HG03196 (cell line): ENCODE results near the gene SLC23A1.
"Not testable (repeated sequence)": the region's sequence is repeated elsewhere in the genome, so short reads cannot be mapped to it uniquely, and the experiment has no call there.

Experiments
- ATAC-seq: cut with Tn5 transposase; IDR thresholded peaks from one replicate; pipeline ENCODE4 v1.9.1; 2021; ENCODE audit not compliant: unreplicated experiment

Gene SLC23A1

DNA sequence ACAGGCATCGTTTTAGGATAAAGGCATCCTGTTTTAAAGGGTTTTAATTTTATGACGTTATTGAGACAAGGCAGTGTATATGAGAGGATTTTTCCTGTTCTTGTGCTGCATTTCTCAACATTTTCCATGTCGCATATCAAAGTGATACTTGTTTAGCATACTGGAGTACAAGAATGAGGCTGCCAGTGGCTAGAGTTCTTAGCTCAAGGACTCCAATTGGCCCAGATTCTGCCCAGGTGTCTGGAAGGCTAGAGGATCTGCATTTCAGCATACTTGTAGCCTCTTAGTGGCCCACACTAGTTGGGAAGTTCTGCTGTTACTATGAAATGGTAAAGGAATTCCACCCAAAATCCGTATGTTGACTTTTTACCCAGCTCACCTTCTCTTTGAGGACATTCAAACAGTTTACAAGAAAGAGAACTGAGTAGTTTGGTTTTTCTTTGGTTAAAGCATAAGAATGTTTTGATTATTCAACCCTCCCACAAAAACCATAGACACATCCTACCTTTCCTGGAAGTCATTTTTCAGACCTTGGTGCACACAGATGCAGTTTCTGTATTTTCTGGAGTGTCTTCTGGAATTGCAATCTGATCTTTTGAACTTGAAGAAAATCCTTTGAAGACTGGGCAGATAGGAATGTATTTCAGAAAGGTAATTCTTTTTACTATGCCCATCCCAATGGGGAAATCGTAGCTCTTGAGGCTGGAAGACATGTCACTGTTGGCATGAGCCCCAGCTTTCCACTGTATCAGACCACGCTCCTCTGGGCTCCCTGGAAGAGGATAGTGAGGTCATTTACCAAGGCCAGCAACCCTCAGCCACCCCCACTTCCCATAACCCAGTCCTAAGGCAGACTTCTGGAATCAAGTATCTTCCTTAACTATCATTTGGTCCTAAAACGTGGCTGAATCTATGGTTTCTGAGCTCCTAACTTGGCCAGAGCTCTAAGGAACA is 11.3 kb downstream of the SLC23A1 start:
- ATAC-seq, result no peak

DNA sequence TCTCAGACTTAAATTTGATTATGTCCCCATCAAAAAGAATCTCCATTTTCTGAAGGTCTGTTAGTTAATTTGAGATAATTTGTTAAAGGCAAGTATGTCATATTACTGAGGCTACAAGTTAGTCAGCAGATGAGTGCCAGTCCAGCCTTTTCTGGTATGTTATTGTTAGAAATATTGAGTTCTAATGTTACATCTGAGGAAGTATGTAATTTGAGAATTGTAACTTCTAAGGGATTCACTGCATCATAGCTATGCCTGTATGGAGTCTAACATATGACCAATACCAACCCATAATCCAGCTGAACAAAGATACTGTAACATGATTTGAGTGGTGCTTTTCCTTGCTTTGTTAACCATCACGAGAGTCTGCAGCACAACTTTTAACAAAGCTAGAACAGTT is 13.9 kb downstream of the SLC23A1 start:
- no peak for ATAC-seq

DNA sequence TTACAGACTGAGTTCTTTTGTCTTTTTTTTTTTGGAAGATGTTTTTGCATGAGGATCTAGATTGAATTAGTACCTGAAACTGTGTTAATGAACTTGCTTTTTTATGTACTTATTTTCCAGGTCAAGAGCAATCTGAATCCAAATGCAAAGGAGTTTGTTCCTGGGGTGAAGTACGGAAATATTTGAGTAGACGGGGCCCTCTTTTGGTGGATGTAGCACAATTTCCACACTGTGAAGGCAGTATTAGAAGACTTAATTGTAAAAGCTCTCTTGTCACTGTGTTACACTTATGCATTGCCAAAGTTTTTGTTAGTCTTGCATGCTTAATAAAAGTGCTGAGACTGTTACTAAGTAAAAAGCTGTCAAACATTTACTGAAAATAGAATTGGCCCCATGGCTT is 14.5 kb downstream of the SLC23A1 start:
- ATAC-seq, result no peak

DNA sequence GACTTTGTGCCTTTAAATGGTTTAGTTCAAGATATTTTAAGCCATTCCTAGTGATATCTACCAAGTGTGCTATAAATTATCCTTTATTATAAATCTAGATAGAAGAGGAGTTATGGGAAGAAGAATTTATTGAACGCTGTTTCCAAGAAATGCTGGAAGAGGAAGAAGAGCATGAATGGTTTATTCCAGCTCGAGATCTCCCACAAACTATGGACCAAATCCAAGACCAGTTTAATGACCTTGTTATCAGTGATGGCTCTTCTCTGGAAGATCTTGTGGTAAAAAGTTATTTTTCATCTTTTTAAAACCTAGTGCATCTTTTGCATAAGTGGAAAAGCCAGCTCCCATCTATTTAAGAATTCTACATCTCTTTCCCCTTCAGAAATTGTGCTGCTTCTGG is 18.6 kb downstream of the SLC23A1 start:
- no peak for ATAC-seq

DNA sequence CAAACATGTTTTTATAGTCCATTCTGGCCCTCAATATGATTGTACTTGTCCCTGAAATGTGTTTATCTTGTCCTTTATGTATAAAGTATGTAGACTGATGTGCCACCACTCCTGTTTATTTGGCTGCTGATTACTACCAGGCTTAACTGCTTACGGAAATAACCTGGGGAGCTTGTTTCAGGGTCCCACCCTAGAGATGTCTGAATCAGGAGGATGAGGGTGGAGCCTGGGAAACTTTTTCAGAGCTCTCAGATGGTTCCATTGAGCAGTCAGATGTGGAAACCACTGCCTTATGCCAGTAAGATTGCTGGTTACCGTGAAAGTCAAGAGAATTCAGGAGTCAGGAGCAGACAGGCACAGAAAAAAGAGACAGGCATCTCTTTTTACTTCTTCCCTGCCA is 19.2 kb downstream of the SLC23A1 start:
- no peak for ATAC-seq

DNA sequence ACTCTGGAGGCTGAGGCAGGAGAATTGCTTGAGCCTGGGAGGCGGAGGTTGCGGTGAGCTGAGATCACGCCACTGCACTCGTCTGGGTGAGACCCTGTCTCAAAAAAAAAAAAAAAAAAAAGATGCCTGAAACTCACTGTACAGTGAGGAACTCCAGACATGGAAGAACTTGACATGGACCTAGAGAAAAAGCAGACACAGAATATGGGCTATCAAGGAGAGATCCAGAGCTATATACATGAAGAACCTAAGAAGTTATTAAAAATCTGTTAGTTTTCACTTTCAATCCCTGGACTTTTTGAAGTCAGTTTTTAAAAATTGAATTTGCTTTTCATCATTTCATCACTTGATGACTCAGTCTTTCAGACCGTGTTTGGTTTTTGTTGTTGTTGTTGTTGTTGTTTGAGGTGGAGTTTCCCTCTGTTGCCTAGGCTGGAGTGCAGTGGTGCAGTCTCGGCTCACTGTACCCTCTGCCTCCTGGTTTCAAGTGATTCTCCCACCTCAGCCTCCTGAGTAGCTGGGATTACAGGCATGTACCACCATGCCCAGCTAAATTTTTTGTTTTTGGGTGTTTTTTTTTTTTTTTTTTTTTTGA is 21.2 kb downstream of the SLC23A1 start:
- ATAC-seq, result no peak

DNA sequence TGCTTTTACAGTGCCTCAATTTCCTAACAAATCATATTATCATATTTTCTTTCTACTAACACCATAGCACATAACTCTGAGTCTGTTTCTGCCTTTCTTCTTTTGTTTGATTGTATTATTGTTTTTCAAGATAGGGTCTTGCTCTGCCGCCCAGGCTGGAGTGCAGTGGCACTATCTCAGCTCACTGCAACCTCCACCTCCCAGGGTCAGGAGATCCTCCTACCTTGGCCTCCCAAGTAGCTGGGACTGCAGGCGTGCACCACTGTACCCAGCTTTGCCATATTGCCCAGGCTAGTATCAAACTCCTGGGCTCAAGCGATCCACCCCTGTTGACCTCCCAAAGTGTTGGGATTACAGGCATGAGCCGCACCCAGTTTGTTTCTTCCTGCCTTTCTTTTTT is 22.7 kb downstream of the SLC23A1 start:
- ATAC-seq, result no peak

DNA sequence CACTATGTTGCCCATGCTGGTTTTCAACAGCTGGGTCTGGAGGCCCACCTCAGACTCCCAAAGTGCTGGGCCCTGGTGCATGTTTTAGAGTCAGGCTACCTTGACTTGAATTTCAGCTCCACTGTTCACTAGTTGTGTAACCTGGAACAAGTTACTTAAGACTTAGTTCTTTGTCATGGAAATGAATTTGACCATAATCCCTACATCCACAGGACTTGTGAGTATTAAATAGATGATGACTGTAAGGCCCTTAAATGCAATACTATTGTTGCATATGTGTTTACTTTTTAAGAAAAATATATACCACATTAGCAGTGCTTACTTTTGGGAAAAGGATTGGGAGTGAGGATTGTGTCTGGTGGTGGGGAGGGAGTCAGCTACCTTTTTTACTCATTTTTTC is 25.0 kb downstream of the SLC23A1 start:
- ATAC-seq, result no peak

DNA sequence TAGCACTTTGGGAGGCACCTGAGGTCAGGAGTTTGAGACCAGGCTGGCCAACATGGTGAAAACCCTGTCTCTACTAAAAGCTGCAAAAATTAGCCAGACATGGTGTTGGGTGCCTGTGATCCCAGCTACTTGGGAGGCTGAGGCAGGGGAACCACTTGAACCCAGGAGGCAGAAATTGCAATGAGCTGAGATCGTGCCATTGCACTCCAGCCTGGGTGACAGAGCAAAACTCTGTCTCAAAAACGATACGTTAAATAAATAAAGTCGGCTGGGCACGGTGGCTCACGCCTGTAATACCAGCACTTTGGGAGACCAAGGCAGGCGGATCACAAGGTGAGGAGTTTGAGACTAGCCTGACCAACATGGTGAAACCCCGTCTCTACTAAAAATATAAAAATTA is 27.2 kb downstream of the SLC23A1 start:
- not testable (repeated sequence) for ATAC-seq

DNA sequence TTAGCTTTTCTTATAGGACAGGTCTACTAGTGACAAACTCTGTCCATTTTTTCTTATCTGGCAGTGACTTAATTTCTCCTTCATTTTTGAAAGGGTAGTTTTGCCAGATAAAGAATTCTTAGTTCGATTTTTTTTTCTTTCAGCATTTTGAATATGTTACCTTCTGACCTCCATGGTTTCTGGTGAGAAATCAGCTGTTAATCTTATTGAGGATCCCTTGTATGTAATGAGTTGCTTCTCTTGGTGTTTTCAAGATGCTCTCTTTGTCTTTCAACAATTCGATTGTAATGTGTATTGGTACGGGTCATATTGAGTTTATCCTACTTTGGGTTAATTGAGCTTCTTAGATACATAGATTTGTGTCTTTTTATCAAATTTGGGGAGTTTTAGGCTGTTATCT is 28.9 kb downstream of the SLC23A1 start:
- no peak for ATAC-seq

DNA sequence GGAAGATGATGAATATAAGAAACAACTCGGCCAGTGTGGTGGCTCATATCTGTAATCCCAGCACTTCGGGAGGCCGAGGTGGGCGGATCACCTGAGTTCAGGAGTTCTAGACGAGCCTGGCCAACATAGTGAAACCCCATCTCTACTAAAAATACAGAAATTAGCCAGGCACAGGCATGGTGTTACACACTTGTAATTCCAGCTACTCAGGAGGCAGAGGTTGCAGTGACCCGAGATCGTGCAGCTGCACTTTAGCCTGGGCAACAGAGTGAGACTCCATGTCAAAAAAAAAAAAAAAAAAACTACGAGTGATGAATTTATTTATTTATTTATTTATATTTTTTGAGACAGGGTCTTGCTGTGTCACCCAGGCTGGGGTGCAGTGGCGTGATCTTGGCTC is 35.2 kb downstream of the SLC23A1 start:
- not testable (repeated sequence) for ATAC-seq

DNA sequence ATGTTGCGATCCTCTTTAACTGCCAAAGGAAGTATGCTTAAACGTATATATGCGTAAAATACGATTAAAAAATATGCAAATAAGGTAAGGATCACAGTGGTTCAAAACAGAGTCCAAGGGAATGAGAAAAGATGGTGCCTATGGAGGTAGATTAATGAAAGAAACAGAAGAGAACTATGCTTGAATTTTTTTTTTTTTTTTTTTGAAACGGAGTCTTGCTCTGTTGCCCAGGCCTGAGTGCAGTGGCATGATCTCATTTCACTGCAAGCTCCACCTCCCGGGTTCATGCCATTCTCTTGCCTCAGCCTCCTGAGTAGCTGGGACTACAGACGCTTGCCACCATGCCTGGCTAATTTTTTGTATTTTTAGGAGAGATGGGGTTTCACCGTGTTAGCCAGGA is 37.7 kb downstream of the SLC23A1 start:
- not testable (repeated sequence) for ATAC-seq

DNA sequence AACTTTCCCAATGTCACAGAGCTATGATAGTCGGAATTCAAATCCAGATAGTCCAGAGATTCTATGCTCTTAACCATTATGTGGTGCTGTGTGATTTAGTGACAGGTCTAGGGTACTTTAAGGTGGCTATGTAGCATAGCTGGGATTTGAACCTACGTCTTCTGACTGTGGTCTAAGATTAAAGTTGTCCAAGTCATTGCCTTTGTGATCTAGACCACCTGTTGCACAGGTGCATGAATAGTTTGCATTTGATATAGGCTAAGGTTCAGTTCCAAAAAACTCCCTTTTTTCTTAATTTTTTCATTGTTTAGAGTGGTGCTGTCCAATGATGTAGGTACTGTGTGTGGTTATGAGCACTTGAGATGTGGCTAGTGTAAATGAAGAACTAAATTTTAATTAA is 38.9 kb downstream of the SLC23A1 start:
- ATAC-seq, result no peak

DNA sequence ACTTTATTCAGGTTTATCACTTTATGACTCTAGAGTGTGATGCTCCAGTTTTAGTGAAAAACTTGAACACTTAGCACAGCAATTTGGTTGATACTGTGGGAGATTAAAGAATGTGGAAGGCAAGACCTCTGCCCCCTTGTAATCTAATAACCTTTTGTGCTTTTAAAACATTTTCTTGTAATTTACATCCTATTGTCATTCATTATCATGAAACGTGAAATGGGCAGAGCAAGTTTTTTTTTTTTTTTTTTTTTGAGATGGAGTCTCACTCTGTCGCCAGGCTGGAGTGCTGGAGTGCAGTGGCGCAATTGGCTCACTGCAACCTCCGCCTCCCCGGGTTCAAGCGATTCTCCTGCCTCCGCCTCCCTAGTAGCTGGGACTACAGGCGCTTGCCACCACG is 39.6 kb downstream of the SLC23A1 start:
- ATAC-seq, result no peak

DNA sequence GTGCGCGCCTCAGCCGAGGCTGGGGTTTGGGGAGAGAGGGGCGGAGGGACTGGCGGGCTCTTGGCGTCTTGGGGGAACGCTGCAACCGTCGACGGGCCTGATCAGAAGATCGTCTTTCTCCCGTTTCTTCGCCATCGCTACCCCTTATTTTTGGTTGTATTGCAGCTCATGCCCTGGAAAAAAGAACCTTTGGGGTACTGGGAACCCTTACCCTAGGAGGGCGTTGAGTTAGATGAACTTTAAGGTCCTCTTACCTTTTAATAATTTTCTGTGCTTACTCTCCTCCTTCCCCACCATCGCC is 40.7 kb downstream of the SLC23A1 start:
- no peak for ATAC-seq

DNA sequence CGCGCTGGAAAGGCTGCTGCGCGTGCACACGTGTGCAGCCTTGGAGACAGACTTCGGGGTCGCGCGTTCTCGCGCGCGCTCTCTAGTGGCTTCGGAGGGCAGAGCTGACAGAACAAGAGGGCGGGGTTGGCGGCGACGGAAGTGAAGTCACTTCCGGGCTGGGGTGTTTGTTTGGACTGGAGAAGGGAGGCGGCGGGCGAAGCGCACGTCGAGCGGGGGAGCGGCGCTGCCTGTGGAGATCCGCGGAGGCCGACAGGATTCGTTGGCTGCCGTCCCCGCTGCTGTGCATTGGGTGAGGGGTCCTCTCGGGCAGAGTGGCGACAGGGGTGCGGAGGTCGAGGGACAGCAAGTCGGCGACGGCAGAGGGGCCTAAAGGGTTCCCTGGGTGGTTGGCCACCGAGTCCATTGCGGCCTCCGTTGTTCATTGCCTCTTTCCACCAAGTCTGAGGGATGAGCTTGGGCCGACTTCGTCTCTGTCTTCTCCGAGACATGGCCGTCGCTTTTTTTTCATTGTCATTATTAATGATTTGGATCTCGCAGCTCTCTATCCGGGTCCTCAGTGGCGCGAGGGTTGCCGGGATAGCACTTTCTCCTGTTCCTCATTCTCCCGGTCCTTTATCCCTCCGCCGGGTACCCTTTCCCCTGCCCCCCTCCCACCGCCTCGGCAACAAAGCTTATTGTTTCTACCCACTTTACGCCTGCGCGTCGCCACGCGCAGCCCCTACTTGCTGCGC is 41.2 kb downstream of the SLC23A1 start, which contains the start of gene PAIP2:
PAIP2 (plus strand) TSS at position 166 of the 734 bp plus-strand sequence. CDS start 21,931 bp downstream, outside the sequence.
- peak; percentile 91 for ATAC-seq

DNA sequence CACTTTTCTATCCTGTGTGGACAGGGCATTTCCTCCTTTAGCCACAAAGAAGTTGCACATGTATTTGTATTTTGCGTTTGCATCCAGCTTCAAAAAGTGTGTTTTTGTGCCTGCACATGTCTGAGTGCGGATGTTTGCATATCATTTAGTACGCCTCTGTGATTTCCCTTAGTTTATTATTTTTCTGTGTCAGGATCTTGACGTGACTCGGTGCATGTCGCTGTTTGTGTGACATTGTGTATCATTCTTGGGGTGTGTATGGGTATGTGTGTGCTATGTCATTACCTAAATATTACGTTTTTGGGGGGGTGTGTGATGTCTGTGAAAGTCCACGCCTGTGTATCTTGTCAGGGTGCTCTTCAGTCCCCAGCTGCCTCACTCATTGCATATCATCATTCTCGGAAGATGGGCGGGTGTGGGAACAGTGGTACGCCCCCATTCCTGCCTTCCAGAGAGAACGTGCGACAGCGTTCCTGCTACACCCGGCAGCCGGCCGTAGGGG is 41.9 kb downstream of the SLC23A1 start:
- no peak for ATAC-seq

DNA sequence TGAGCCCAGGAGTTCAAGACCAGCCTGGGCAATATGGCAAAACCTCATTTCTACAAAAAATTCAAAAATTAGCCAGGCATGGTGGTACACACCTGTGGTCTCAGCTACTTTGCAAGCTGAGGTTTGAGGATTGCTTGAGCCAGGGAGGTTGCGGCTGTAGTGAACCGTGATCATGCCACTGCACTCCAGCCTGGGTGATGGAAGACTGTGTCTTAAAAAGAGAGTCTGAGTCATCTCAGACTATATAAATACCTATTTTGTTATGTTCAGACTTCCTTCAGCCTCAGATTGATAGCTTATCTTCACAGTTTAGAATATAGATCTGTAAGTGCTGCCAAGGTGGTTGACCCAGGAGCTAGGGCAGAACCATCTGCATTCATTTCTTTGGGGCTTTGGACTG is 43.0 kb downstream of the SLC23A1 start:
- ATAC-seq, result no peak

DNA sequence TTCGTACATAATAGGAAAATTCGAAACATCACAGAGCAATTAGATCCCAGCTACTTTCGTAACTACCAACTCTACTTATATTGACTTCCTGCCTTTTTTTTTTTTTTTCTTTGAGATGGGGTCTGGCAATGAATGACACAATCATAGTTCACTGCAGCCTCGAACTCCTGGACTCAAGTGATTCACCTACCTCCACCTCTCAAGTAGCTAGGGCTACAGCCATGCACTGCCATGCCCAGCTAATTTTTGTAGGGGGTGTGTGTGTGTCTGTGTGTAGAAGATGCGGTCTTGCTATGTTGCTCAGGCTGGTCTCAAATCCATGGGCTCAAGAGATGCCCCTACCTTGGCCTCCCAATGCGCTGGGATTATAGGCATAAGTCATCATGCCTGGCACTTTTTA is 47.3 kb downstream of the SLC23A1 start:
- no peak for ATAC-seq
